Pancreas (tissue), 10 donors: Measurements from ENCODE around the gene PADI4. TPM values are rescaled to one million over a fixed set of nuclear protein-coding genes. Genes with fewer than 3 reads are reported as not detected.
"Not testable (repeated sequence)": the region's sequence is repeated elsewhere in the genome, so short reads cannot be mapped to it uniquely, and the experiment has no call there.

Source experiments
- ATAC-seq, 4 donors: fragments of 200-7000 bp; cut with Tn5 transposase; one replicate each; pipeline versions ENCODE4 v1.8.0 to v1.9.1; 2020; ENCODE audit warnings: mild to moderate bottlenecking in 4 of 4, moderate library complexity in 4 of 4
- DNase-seq, 6 donors: peaks; one replicate each; pipeline ENCODE4 v3.0.0-alpha.2; 2020
- FAIRE-seq: peaks from 2 replicates; lab custom pipeline; 2012; peaks lifted over from hg19 to GRCh38; lab: Jason Lieb, UNC
- H3K27ac ChIP-seq, 4 donors: fragments of 200-600 bp; sonication (generic); 1 replicate in 3 of 4; 2 replicates in 1 of 4; pipeline versions ENCODE4 v1.5.0 to v1.8.0; 2020
- H3K27me3 ChIP-seq, 4 donors: fragments of 200-600 bp; one replicate each; pipeline ENCODE4 v1.8.0; 2021
- H3K36me3 ChIP-seq, 3 donors: fragments of 200-600 bp; sonication (generic) in 1 of 3; one replicate each; pipeline versions ENCODE4 v1.5.0 to v1.8.0; 2020 to 2021
- H3K4me1 ChIP-seq, 3 donors: fragments of 200-600 bp; one replicate each; pipeline ENCODE4 v1.8.0; 2021
- H3K4me3 ChIP-seq, 4 donors: fragments of 200-600 bp; sonication (generic) in 2 of 4; one replicate each; pipeline versions ENCODE4 v1.5.0 to v1.8.0; 2020 to 2021
- H3K9me3 ChIP-seq, 4 donors: fragments of 200-600 bp; one replicate each; pipeline ENCODE4 v1.8.0; 2021
- WGBS, 2 donors: extraction: QIAGEN DNeasy Blood & Tissue Kit; methylation state at CpG; one replicate each; pipeline ENCODE4 v1.1.7; 2013; 5-methylcytosine and 5-hydroxymethylcytosine counted together
- intact Hi-C, 3 donors: fragments of 100-400 bp; cut with DNase I; formaldehyde crosslinking; loops; one replicate each; pipeline versions ENCODE4 v1.11.1 to v1.14.2; 2022
- polyA plus RNA-seq, 2 donors: library from polyadenylated mRNA; stranded (reverse); fragments of 200-250 nt; gene quantifications; one replicate each; pipeline ENCODE4 v1.2.3, GENCODE V29; 2013
- total RNA-seq, 6 donors: library from RNA; stranded (reverse); fragmentation: NEBNext Ultra II Directional in 4 of 6; extraction: Animal tissue kit (Norgen Biotek cat#: 25700) in 4 of 6; gene quantifications; one replicate each; pipeline versions ENCODE4 v1.2.1 to v1.2.4, GENCODE V29; 2021 to 2023
- TF ChIP-seq, protein P1 (sequence below), 4 donors: fragments of 200-600 bp; sonication (generic) in 3 of 4; IDR thresholded peaks; one replicate each; pipeline versions ENCODE4 v1.5.0 to v1.8.0; 2021; ENCODE audit warnings: antibody characterized with exemption in 4 of 4
- donor health status: healthy with polysubstance abuse.
- donor health status: DM: no; HTN: no; CAD: no; lungs with moderate emphysema.
- donor health status: DM: no; HTN: no; CAD: no.
- donor health status: control.
- donor health status: control.
- donor health status: Bipolar disorder and iron deficiency.
- donor health status: DM: yes; HTN: yes; CAD: no.
- donor health status: DM: no; HTN: no; CAD: no.
- donor health status: DM: no; HTN: no; CAD: no.
- donor health status: DM: yes; HTN: yes; CAD: no.

Gene PADI4
- total and polyA plus RNA-seq, 8 donors: 0.06 to 0.83 (median 0.43) TPM; not detected in 4

DNA sequence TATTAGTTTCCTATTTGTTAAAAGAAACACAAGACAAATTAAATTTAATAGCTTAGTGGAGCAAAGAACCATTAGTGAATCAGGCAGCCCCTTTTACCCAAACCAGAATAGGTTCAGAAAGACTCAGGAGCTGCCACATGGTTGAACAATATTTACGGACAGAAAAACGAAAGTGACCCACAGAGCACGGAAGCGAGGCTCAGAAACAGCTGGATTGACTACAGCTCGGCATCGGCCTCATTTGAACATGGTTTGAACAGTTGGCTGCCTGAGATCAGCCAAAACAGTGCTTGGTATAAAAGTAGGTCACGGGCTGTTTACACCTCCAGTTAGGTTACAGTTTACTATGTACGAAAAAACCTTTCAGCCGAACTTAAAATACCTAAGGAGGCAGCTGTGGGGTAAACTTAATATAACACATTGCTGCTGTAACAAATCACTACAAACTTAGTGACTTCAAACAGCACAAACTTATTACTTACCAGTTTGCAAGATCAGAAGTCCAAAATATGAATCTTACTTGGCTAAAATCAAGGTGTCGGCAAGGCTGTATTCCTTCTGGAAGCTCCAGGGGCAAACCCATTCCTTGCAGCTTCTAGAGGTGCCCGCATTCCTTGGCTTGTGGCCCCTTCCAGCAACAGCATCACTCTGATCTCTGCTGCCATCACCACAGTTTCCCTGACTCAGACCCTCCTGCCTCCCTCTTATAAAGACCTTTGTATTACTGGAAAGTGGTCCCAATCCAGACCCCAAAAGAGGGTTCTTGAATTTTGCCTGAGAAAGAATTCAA is 11.8 kb downstream of the PADI4 start:
- Histone ChIP-seq H3K4me1 (no peaks in the 10 kb centered on the region), H3K27ac (no peak overlapping the region), H3K36me3 (no peaks in the 10 kb centered on the region), H3K27me3 (no peaks in the 10 kb centered on the region), H3K9me3 (no peaks in the 10 kb centered on the region), H3K4me3 (no peak overlapping the region)
- intact Hi-C loops: no loop called here
- 82 to 89% methylated on average over 11 of the region's 11 CpGs for WGBS, 2 donors
- TF ChIP-seq, protein P1, sequence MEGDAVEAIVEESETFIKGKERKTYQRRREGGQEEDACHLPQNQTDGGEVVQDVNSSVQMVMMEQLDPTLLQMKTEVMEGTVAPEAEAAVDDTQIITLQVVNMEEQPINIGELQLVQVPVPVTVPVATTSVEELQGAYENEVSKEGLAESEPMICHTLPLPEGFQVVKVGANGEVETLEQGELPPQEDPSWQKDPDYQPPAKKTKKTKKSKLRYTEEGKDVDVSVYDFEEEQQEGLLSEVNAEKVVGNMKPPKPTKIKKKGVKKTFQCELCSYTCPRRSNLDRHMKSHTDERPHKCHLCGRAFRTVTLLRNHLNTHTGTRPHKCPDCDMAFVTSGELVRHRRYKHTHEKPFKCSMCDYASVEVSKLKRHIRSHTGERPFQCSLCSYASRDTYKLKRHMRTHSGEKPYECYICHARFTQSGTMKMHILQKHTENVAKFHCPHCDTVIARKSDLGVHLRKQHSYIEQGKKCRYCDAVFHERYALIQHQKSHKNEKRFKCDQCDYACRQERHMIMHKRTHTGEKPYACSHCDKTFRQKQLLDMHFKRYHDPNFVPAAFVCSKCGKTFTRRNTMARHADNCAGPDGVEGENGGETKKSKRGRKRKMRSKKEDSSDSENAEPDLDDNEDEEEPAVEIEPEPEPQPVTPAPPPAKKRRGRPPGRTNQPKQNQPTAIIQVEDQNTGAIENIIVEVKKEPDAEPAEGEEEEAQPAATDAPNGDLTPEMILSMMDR (IDR thresholded peaks at IDR 0.05): no peak
- FAIRE-seq: no peak
- no peak for ATAC-seq
- no peak for DNase-seq

DNA sequence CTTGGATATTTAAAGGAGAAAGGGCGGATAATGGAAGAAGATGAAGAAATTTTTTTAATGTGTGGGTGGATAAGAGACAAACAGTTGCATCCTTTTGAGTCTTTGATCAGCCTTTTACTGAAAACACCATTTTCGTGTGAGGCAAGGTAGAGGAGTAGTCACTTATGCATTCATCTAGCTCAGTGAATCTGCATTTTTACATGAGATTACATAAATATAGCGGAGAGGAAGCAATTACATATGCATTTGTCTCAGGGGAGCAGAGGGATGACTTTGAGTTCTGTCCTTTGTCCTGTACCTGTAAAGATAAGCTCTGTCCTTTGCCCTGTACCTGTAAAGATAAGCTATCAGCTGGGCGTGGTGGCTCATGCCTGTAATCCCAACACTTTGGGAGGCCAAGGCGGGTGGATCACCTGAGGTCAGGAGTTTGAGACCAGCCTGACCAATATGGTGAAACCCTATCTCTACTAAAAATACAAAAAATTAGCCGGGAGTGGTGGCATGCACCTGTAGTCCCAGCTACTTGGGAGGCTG is 13.9 kb downstream of the PADI4 start:
- peak; percentile 70 for FAIRE-seq
- ATAC-seq, intact Hi-C loops: not testable (repeated sequence)

DNA sequence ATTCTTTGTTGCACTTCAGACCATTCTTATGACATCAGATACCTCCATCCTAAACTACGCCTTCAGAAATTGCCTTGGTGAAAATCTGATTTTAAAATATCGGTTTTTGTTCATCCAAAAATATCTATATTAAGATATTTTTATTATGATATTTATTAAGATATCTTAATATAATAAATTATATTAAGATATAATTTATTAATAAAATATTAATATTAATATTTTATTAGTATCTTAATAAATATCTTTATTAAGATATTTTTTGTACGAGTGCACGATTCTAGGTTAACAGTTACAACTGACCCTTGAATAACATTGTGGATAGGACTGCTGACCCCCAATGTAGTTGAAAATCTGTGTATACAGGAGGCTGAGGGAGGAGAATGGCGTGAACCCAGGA is 20.9 kb downstream of the PADI4 start:
- FAIRE-seq: peak; percentile 93
- Histone ChIP-seq H3K9me3 (no peaks in the 10 kb centered on the region), H3K36me3 (no peaks in the 10 kb centered on the region), H3K27me3 (no peaks in the 10 kb centered on the region), H3K4me3 (no peak overlapping the region), H3K4me1 (no peaks in the 10 kb centered on the region), H3K27ac (no peak overlapping the region)
- 68 to 75% methylated on average over 5 of the region's 5 CpGs for WGBS, 2 donors
- intact Hi-C loops: no loop called here
- TF ChIP-seq, protein P1 (IDR thresholded peaks at IDR 0.05): no peak
- DNase-seq: no peak
- no peak for ATAC-seq

More for the DNA sequence above, 13.9 kb downstream of the PADI4 start:
- not testable (repeated sequence) for DNase-seq, H3K4me1 ChIP-seq, H3K9me3 ChIP-seq, H3K36me3 ChIP-seq, H3K27me3 ChIP-seq, H3K27ac ChIP-seq, H3K4me3 ChIP-seq
- 67 to 69% methylated on average over 6 of the region's 6 CpGs for WGBS, 2 donors

DNA sequence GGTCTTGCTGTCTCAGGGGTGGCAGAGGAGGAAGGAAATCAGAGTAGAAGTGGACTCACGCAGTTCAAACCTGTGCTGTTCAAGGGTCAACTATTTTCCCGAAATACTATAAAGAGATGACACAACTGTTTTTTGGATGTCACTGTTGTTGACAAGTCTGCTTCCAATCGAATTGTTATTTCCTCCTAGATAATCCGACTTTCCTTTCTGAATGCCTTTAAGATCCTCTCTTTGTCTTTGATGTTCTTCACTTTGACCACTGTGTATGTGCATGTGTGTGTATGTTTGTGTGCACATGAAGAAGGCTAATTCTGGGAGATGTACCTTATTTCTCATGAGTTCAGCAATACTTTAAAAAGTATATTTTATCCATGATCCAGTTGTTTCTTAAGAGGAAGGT is 21.6 kb downstream of the PADI4 start:
- Histone ChIP-seq H3K27ac (no peak overlapping the region), H3K27me3 (no peaks in the 10 kb centered on the region), H3K9me3 (no peaks in the 10 kb centered on the region), H3K36me3 (no peaks in the 10 kb centered on the region), H3K4me3 (no peak overlapping the region), H3K4me1 (no peaks in the 10 kb centered on the region)
- WGBS, 2 donors: 68 to 75% methylated on average over 4 of the region's 4 CpGs
- intact Hi-C loops: loop anchor here in 1 of 3 donors (10.0 kb wide), 1 partner anchor 205 kb away; no protein-coding TSS in a partner anchor
- no peak for ATAC-seq
- no peak for FAIRE-seq
- TF ChIP-seq, protein P1 (IDR thresholded peaks at IDR 0.05): no peak
- DNase-seq: no peak

DNA sequence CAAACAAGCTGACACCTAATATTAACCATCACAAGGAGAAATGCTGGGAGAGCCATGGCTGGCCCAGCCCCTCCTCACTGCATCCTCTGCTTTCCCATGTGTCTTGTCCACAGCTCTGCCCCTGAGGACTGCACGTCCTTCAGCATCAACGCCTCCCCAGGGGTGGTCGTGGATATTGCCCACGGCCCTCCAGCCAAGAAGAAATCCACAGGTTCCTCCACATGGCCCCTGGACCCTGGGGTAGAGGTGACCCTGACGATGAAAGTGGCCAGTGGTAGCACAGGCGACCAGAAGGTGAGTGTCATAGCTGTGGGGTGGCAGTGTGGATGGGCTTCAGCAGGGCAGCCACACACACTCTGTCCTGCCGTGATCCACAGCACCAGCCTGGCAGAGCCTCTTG is 22.9 kb downstream of the PADI4 start:
- intact Hi-C loops: loop anchor here in 1 of 3 donors (10.0 kb wide), 1 partner anchor 206 kb away; no protein-coding TSS in a partner anchor
- Histone ChIP-seq H3K4me1 (no peaks in the 10 kb centered on the region), H3K9me3 (no peaks in the 10 kb centered on the region), H3K4me3 (no peak overlapping the region), H3K27ac (no peak overlapping the region), H3K36me3 (no peaks in the 10 kb centered on the region), H3K27me3 (no peaks in the 10 kb centered on the region)
- TF ChIP-seq, protein P1 (IDR thresholded peaks at IDR 0.05): no peak
- DNase-seq (peak in 1 of 6 donors; percentile 30), ATAC-seq (no peak), FAIRE-seq (no peak)
- 51 to 56% methylated on average over 7 of the region's 7 CpGs for WGBS, 2 donors
